Fibroblast of upper back skin (primary cell): ENCODE data around the gene RPTN.
"Not testable (repeated sequence)": the region's sequence is repeated elsewhere in the genome, so short reads cannot be mapped to it uniquely, and the experiment has no call there.

Source experiments
- DNase-seq: peaks from one replicate; pipeline ENCODE4 v3.0.0-alpha.2; 2013

RPTN gene

DNA sequence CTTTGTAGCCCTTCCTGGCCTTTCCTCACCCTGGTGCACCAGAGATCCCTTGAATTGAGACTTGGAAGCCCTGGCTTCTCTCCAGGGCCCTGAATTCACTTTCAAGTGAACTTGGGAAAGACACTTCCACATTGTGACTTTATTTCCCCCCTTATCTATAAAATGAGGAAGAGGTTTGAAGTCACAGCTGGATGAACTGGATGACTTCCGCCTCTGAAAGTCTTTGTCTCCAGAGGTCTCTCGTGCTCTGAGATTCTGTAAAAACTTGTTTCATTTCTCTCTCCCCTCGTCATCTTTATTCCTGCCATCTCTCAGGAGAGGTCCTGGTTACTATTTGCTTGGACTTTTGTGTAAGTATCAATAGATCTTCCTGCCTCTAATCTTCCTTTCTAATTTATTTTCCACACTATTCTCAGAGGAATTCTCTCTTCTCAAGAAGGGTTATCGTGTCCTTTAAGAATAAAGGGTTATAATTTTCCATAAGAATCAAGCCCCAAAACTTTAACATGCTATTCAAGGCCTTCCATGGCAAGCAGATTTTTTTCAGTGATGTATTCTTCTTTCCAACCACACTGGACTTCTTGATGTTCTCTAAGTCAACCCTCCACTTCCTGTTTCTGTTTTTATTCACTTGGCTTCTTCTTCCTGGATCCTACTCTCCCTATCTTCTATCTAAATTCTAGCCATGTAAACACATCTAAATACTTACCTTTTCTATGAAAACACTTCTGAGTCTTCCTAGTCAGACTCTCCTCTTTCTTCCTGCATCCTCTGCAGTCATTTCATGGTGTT, 6.5 kb upstream of the RPTN start:
- DNase-seq, result no peak

DNA sequence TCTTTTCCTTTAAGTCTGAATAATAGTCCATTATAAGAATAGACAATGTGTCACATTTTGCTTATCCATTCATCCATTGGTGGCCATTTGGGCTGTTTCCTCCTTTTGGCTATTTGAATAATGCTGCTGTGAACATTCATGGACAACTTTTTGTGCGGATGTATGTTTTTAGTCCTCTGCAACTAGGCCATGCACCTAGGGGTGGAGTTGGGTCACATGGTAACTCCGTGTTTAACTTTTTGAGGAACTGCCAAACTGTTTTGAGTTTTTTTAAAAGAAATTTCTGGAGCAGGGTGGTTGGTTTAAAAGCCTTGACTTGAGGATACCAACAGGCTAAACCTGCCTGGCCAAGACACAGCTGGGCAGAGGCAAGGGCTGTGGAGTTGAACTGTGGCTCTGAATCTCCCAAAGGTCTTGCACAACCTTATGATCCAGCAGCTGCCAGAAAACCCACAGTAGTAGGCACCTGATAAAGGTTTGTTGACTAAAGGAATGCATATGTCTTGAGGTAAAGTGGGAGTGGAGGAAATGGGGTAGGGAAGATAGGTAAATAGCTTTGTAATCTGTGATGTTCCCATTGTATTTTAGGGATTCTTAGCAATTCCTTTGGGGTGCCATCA, 5.6 kb upstream of the RPTN start:
- DNase-seq, result no peak

DNA sequence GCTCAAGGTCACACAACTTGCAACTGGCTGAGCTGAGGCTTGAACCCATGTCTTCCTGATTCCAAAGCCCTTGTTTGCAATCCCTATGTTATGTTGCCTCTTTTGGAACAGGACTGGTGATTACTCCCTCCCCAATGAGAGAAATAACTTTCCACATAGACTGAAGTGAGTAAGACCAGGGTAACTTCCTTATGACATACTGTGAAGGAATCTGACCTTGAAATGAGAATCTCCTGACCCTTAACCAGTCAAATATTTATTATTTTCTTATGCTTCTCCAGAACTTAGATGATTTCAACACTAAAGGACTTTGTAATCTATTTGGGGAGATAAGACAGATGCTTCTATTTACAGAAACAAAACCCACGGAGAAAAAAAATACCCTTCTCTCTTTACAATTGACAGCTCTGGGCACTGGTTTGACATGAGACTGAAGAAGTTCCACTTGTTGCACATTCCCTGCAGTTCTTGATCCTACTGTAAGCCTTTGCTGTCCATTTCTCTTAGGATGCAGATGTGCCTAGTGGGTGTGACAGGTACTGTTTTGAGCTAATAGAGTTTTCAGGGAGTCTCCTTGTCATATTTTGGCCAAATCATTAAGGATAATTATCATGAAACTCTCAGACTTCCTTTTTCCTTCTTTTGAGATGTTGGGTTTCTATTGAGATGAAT, 3.9 kb upstream of the RPTN start:
- DNase-seq, result peak; percentile 81

DNA sequence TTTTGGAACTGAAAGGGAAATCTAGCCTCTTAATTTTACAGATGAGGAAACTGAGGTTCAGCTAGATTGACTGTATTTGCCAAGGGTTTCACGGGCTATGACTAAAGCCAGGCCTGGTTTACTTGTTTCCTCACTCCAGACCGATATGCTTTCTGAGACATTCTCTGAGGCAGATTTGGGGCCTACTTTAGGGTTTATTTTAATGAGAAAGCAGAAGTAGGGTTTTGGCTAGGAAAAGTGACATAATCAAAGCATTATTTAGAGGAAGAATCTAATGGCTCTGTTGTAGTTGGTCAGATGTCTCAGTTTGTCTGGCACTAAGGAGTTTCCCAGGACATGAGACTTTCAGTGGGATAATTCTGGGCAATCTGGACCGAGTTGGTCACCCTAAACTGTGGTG, 1.5 kb upstream of the RPTN start:
- no peak for DNase-seq

DNA sequence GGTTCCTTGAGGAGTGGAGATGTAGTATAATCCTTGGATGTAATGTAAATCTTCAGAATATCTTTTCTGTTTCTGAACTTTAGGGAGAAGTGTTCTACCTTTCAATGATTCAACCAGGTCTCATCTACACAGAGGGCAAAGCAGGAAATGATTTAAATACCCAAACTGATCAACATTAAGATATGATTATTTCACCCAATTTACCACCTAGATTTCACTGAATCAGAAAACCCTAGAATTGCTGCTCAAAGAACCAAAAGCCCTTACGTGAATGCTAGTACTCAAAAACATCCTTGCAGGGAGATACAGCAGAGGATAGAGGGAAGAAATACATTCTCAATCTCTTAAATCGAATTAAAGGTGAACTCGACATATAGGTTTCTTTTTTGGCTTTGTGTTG, 5.0 kb downstream of the RPTN start:
- DNase-seq, result no peak

DNA sequence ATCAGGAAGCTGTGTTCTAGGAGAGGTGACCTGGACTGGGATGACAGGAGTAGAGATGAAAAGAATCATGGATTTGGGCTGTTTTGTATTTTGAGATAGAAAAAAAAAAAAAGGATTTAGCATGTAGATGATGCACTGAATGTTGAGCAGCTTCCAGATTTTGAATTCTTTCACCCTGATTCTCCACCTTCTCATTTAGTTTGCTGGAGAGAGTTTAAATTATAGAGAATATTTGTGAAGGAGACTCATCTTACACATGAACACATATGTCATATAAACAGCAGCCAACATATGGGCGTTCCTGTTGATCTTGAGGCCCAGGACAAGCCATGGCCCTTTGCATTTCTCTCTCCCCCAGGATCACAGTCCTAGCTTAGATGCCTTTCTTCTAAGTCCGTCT, 7.4 kb downstream of the RPTN start:
- DNase-seq, result no peak

DNA sequence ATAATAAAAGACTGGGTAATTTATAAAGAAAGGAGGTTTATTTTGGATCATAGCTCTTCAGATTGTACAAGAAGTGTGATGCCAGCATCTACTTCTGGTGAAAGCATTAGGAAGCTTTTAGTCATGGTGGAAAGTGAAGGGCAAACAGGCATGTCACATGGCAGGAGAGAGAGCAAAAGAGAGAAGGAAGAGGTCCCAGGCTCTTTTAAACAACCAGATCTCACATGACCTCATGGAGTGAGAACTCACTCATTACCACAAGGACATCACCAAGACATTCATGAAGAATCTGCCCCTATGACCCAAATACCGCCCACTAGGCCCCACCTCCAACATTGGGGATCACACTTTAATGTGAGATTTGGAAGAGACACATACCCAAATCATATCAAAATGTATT, 10.0 kb downstream of the RPTN start:
- no peak for DNase-seq

DNA sequence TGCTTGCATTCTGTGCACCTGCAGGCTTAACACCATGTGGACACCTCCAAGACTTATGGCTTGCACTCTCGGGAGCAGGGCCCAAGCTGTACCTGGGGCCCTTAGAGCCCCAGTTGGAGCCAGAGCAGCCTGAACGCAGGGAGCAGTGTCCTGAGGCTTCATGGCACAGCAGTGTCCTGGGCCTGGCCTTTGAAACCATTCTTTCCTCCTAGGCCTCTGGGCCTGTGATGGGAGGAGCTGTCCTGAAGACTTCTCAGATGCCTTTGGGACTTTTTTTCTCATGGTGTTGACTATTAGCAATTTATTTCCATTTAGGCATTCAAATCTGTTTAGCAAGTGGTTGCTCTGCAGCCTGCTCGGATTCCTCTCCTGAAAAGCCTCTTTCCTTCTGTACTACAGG, 11.0 kb downstream of the RPTN start:
- DNase-seq, result no peak

DNA sequence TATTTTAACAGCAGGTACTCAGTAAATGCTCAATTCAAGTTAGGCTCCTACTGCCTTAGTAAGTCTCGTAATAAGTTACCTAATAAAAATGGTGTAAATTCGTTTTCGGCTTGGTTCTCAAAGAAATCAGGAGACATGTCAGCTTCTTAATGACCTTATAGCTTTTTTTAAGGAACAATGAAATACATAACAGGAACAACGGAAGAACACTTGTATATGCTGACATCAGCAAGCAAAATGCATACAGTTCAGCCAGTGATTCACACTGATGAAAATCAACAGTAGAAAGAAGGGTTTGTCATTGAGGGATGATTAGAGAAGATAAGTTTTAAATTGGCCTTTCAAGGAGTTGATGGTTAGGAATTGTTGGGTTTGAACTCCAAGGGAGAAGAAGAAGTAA, 13.3 kb downstream of the RPTN start:
- DNase-seq, result no peak

DNA sequence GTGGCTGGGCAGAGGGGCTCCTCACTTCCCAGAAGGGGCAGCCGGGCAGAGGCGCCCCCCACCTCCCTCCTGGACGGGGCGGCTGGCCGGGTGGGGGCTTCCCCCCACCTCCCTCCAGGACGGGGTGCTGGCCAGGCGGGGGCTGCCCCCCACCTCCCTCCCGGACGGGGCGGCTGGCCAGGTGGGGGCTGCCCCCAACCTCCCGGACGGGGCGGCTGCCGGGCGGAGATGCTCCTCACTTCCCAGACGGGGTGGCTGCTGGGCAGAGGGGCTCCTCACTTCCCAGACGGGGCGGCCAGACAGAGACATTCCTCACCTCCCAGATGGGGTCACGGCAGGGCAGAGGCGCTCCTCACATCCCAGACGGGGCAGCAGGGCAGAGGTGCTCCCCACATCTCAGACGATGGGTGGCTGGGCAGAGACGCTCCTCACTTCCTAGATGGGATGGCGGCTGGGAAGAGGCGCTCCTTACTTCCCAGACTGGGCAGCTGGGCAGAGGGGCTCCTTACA, 14.3 kb downstream of the RPTN start:
- not testable (repeated sequence) for DNase-seq

DNA sequence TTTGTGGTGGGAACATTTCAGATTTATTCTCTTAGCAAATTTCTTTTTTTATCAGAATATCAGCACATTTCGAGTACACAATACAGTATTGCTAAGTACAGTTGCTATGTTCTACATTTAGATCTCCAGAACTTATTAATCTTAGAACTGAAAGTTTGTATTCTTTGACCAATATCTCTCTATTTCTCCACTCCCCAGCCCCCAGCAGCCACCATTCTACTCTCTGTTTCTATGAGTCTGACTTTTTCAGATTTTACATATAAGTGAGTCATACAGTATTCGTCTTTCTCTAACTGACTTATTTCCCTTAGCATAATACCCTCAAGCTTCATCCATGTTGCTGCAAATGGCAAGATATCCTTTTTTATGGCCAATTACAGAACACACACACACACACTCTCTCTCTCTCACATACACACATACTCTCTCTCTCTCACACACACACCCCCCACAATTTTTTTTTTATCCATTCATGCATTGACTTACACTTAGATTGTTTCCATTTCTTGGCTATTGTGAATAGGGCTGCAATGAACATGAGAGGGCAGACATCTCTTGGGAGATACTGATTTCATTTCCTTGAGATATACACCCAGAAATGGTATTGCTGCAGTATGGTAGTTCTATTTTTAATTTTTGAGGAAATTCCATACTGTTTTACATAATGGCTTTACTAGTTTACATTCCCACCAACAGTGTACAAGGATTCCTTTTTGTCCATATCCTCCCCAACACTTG, 15.7 kb downstream of the RPTN start:
- DNase-seq, result peak; percentile 7

DNA sequence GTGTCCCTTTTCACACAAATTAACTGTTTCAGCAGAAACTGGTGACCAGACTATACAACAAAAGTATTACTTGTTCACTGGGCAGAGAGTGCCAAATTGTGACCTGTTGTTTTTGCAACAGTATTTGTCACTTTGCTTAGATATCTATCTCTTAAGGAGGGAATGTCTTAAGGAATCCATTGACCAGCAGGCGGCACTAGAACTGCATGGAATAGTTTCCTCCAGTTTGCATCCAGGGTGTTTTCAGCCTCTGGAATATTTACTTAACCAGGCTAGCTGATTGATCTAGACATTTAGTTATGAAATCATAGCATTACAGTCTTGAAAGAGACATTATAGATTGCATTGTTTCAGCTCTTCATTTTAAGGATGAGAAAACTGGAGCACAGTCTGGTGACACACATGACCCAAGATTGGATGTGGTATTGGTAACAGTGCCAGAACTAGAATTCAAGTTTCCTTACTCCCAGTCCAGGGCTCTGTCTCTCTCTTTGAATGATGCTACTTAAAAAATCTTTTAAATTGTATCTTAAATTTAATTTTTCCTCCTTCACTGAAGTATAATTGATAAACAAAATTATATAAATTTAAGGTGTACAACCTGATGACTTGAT, 16.9 kb downstream of the RPTN start:
- DNase-seq, result peak; percentile 57

DNA sequence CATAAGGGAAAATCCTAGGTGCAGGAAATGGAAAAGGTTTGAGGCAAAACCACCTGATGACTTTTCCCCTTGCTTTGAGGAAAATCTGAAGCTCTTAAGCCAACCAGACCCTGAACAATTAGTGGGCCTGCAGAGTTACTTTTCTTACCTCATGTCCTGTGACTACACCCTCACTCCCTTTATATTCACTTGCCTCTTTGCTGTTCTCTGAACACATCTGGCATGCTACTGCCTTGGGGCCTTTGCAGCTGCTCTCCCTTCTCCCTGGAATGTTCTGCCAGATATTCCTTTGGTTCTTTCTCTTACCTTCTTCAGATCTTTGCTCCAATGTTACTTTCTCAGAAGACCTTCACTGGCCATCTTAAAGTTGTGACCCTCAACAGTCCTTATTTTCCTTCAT, 21.8 kb downstream of the RPTN start:
- DNase-seq, result no peak

DNA sequence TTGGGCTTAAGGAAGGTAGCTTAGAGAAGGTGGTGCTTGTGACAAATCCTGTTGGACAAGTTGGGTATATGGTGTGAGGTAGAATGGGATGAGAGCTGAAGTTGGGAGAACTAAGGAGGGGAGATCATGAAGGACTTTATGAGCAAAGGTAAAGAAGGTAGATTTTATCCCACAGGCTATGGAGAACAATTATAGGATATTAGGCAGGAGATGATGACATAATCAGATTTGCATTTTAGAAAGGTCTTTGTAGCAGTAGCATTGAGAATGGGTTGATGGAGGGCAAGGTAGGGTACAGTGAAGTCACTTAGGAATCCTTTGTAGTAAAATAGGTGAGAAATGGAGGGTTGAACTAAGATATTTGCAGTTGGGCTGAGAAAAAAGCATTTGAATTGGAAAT, 28.8 kb downstream of the RPTN start:
- DNase-seq, result no peak

DNA sequence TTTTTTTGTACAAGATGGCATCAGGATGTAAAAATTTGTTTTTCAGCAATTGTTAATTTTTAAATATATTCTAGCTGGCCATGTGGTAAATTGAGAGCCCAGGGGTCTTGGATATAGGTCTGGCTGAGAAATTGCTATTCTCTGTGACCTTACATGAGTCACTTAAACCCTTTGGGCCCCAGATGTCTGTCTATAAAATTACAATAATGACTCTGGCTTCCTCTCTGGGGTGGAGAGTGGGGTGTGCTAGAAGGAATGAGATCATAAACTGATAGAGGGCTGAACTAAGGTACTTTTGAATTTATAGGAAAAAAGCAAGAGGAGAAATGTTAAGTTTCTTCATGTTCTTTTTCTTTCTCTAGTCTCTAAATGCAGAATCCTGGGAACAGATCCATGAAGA, 31.4 kb downstream of the RPTN start:
- DNase-seq, result no peak

DNA sequence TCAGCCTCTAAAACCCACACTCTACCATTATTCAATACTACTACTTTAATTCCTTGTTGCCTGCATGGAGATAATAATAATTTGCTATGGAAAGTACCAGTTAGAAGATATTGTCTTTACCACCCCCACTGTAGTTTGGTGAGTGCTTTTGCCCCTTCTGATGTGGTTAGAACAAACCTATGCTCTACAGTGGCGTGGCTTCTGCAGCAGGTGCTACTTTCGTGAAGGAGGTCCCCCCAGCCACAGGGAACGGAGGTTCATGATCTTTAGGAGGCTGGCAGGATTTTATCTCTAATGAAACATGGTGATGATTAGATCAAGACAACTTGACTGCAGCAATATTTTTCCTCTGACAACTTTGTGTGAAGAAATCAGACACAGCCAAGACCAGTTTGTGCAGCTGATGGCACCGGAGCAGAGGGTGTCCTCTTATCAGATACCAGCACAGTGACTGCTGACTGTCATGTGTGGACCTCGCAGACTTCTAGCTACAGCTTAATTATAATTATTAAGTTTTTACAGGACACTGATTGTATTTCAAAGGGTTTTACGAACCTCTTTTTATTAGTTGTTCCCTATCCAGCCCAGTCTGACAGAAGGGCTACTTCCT, 33.1 kb downstream of the RPTN start:
- no peak for DNase-seq

DNA sequence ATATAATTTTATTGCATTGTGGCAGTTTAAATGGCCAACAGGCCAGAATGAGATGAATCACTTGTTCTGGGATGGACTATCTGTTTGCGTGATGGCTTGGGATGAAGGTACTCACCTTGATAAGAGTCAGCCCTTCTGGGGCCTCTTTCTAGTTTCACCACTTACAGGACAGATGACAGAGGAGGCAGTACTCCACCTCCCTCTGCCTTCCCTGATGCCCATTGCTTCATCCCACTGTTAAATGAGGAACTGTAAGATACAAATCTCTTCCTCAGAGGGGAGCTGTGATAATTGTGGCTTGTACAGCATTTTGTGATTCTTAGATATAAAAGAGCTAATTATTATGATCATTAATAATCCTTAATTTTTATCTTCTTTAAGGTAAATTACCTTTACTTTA, 40.1 kb downstream of the RPTN start:
- no peak for DNase-seq

DNA sequence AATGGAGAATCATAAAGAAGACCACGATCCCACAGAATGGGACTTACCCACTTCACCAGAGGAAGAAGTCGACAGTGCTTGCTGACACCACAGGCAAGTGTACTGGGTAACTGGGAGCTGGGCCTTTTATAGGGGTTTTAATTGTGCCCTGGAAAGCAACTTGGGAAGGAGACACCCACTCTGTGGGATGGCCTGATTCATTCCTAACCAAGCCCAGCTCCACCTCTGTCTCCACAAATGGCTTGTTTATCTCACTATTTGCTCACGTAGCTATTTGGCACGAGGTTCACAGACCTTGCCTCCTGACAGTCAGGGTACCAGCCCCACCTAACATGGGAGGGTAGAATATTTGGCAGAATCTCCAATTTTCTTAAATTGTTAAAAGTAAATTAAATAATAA, 43.7 kb downstream of the RPTN start, which contains the start of gene TCHH:
Gene TCHH (minus strand): TSS at position 101 of the 400 bp plus-strand sequence. CDS start 1,364 bp downstream, outside the sequence.
- no peak for DNase-seq

DNA sequence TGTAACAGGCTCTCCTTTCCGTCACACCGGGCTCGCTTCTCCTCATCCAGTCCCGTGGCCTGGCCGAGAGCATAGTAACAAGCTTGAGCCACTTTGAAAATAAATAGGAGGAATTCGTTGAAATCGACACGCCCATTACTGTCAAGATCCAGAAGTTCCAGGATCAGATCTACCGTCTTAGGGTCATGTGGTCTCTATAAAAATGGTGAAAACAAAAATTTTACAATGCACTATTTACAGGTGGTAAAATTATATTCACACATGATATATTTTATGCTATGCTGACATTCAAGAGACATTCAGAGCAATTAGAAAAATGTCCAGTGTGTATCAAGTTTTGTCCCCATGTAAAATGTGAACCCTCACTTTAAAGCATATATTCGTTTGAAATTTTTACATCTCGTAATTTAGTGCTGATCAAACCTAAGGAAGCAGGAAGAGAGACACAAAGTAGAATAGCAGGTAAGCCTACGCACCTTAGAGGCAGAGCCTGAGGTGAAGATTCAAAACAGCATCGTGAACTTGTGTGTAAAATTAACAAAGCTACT, 46.1 kb downstream of the RPTN start:
- DNase-seq, result no peak

DNA sequence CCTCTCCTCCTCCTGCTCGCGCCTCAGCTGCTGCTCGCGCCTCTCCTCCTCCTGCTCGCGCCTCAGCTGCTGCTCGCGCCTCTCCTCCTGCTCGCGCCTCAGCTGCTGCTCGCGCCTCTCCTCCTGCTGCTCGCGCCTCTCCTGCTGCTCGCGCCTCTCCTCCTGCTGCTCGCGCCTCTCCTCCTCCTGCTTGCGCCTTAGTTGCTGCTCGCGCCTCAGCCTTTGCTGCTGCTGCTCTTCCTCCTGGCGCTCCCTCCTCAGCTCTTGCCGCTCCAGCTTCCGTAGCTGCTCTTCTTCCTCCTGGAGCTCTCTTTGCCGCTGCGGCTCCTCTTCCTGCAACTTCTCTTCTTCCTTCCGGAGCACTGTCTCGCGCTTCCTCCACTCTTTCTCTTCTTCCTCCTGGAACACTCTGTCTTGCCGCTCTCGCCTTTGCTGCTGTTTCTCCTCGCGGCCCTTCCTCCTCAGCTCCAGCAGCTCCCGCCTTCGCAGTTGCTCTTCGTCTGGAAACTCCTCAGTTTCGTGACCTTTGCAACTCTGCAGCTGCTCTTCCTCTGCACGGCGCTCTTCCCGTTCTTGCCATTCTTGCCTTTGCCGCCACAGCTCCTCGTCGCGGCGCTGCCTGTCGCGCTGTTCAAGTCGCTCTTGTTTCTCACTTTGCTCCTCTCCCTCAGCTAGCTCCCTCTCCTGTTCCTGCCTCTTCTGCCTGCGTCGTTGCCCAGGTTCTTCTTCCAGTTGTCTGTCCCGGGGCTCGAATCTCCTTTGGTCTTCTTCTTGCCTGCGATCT, 46.7 kb downstream of the RPTN start:
- DNase-seq, result peak; percentile 7

DNA sequence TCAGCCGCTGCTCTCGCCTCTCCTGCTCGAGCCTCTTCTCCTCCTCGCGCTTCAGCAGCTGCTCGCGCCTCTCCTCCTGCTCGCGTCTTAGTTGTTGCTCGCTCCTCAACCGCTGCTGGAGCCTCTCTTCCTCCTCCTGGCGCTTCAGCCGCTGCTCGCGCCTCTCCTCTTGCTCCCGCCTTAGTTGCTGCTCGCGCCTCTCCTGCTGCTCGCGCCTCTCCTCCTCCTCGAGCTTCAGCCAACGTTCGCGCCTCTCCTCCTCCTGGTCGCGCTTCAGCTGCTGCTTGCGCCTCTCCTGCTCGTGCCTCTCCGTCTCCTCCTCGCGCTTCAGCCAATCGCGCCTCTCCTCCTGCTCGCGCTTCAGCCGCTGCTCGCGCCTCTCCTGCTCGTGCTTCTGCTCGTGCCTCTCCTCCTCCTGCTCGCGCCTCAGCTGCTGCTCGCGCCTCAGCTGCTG, 47.5 kb downstream of the RPTN start:
- DNase-seq, result peak; percentile 33
